OCI-LY3 (cell line): ENCODE measurements around the gene CACNA1G.

ENCODE experiments used
- CTCF ChIP-seq: fragments of 200-600, 300-600 bp; sonication (generic); IDR thresholded peaks from 2 replicates; pipeline ENCODE4 v1.5.1; 2014; ENCODE audit warnings: antibody characterized with exemption, low read length, low read depth
- EZH2phosphoT487 ChIP-seq: fragments of 200-600 bp; shearing (Covaris generic); IDR thresholded peaks from 2 replicates; pipeline ENCODE4 v1.6.1; 2018; ENCODE audit warnings: antibody characterized with exemption, mixed run types, low read depth

- TF ChIP-seq CTCF, result no peak
- TF ChIP-seq EZH2phosphoT487, result no peak
These were observed 5.2 kb downstream of the CACNA1G start for GRCh38 chr17:50565402-50566350.
